GOT3 (cell line): ENCODE data around the gene ANKDD1A.

Experiments used
- DNase-seq: peaks from one replicate; lab custom pipeline; 2025; ENCODE audit warnings: mixed read lengths; lab: John Stamatoyannopoulos, UW

The ANKDD1A gene

GRCh38 chr15:64923546-64923945 lies 11.8 kb downstream of the ANKDD1A start:
- no peak for DNase-seq

- no peak for DNase-seq
Measured at GRCh38 chr15:64925335-64926330, 13.9 kb downstream of the ANKDD1A start.

GRCh38 chr15:64926661-64927060 lies 15.0 kb downstream of the ANKDD1A start:
- DNase-seq, result no peak

GRCh38 chr15:64928626-64929220 lies 17.0 kb downstream of the ANKDD1A start:
- DNase-seq, result no peak

GRCh38 chr15:64930019-64930652 lies 18.4 kb downstream of the ANKDD1A start:
- DNase-seq, result no peak

GRCh38 chr15:64930778-64931371 lies 19.2 kb downstream of the ANKDD1A start:
- no peak for DNase-seq

- DNase-seq, result no peak
Measured at GRCh38 chr15:64931381-64931780, 19.7 kb downstream of the ANKDD1A start.

GRCh38 chr15:64934023-64934422 lies 22.3 kb downstream of the ANKDD1A start:
- no peak for DNase-seq

- DNase-seq, result no peak
Measured at GRCh38 chr15:64938192-64938591, 26.5 kb downstream of the ANKDD1A start.

GRCh38 chr15:64942356-64942755 lies 30.7 kb downstream of the ANKDD1A start:
- DNase-seq, result no peak

- DNase-seq, result no peak
Measured at GRCh38 chr15:64943512-64944225, 32.0 kb downstream of the ANKDD1A start.

- DNase-seq, result no peak
Measured at GRCh38 chr15:64944961-64945360, 33.3 kb downstream of the ANKDD1A start.

- no peak for DNase-seq
Measured at GRCh38 chr15:64947211-64947610, 35.5 kb downstream of the ANKDD1A start.

- no peak for DNase-seq
Measured at GRCh38 chr15:64948916-64949315, 37.2 kb downstream of the ANKDD1A start.

- DNase-seq, result no peak
Measured at GRCh38 chr15:64949383-64950186, 37.9 kb downstream of the ANKDD1A start.

GRCh38 chr15:64950888-64951287 lies 39.2 kb downstream of the ANKDD1A start:
- no peak for DNase-seq

- DNase-seq, result no peak
Measured at GRCh38 chr15:64951777-64952418, 40.2 kb downstream of the ANKDD1A start.

GRCh38 chr15:64954395-64954794 lies 42.7 kb downstream of the ANKDD1A start:
- DNase-seq, result no peak

- DNase-seq, result no peak
Measured at GRCh38 chr15:64959128-64959527, 47.4 kb downstream of the ANKDD1A start.

- no peak for DNase-seq
Measured at GRCh38 chr15:64960153-64960552, 48.5 kb downstream of the ANKDD1A start.
